HepG2 (cell line): ENCODE data around the gene JPT1. TPM values are rescaled to one million over a fixed set of nuclear protein-coding genes. Genes with fewer than 3 reads are reported as not detected.

ENCODE experiments used
- ARNT ChIP-seq: fragments of 450-650 bp; IDR thresholded peaks from 2 replicates; pipeline ENCODE4 v1.6.1; 2017
- CHCHD3 ChIP-seq: sonication (generic); formaldehyde crosslinking; IDR thresholded peaks from 2 replicates; pipeline ENCODE4 v1.8.0; 2022; ENCODE audit warnings: mild to moderate bottlenecking, missing genetic modification reagents, moderate library complexity
- DZIP1 ChIP-seq: sonication (generic); formaldehyde crosslinking; IDR thresholded peaks from 2 replicates; pipeline ENCODE4 v1.5.0; 2020; ENCODE audit warnings: mild to moderate bottlenecking, missing genetic modification reagents
- EEA1 ChIP-seq: sonication (generic); formaldehyde crosslinking; IDR thresholded peaks from 2 replicates; pipeline ENCODE4 v1.5.1; 2020; ENCODE audit warnings: mild to moderate bottlenecking, missing genetic modification reagents, borderline replicate concordance
- FLYWCH1 ChIP-seq: sonication (generic); formaldehyde crosslinking; IDR thresholded peaks from 2 replicates; pipeline ENCODE4 v1.8.1; 2023; ENCODE audit warnings: mild to moderate bottlenecking, missing genetic modification reagents
- HMGXB3 ChIP-seq: sonication (generic); formaldehyde crosslinking; IDR thresholded peaks from 2 replicates; pipeline ENCODE4 v1.4.0; 2020; ENCODE audit warnings: missing genetic modification reagents, borderline replicate concordance
- HOXA9 ChIP-seq: sonication (generic); formaldehyde crosslinking; IDR thresholded peaks from 2 replicates; pipeline ENCODE4 v1.8.1; 2022; ENCODE audit warnings: missing genetic modification reagents, mild to moderate bottlenecking, moderate library complexity, borderline replicate concordance
- KDM4B ChIP-seq: sonication (generic); formaldehyde crosslinking; IDR thresholded peaks from 2 replicates; pipeline ENCODE4 v1.4.0; 2020; ENCODE audit warnings: missing genetic modification reagents
- MAF1 ChIP-seq: sonication (generic); formaldehyde crosslinking; IDR thresholded peaks from 2 replicates; pipeline ENCODE4 v1.5.0; 2020; ENCODE audit warnings: missing genetic modification reagents, borderline replicate concordance
- NCOR1 ChIP-seq: fragments of 200-600 bp; sonication (generic); IDR thresholded peaks from 2 replicates; pipeline ENCODE4 v1.7.0; 2017; ENCODE audit warnings: antibody characterized with exemption, low read length, borderline replicate concordance
- NPAS2 ChIP-seq: sonication (generic); formaldehyde crosslinking; IDR thresholded peaks from 2 replicates; pipeline ENCODE4 v1.8.0; 2022; ENCODE audit warnings: mild to moderate bottlenecking, missing genetic modification reagents, borderline replicate concordance
- PRDM15 ChIP-seq: sonication (generic); formaldehyde crosslinking; IDR thresholded peaks from 2 replicates; pipeline ENCODE4 v1.4.0; 2020; ENCODE audit warnings: missing genetic modification reagents
- SP4 ChIP-seq: sonication (generic); formaldehyde crosslinking; IDR thresholded peaks from 2 replicates; pipeline ENCODE4 v1.8.1; 2023; ENCODE audit warnings: mild to moderate bottlenecking, missing genetic modification reagents
- ZNF891 ChIP-seq: sonication (generic); formaldehyde crosslinking; IDR thresholded peaks from 2 replicates; pipeline ENCODE4 v1.5.0; 2020; ENCODE audit warnings: mild to moderate bottlenecking, missing genetic modification reagents
- polyA plus RNA-seq, 8 experiments: library from polyadenylated mRNA; depleted of rRNA in 3 of 8; stranded (reverse) in 7 of 8; unstranded in 1 of 8; fragments of >200 nt; fragmentation: Illumina TruSeq in 4 of 8; extraction: Trizol in 4 of 8; gene quantifications; 2 replicates each; pipeline versions ENCODE4 v1.2.1 to v1.2.3, GENCODE V29; 2011 to 2016; ENCODE audit warnings: low read depth in 4 of 8, missing spikeins in 1 of 8, mixed read lengths in 1 of 8; ENCODE audit not compliant: insufficient read depth in 1 of 8
- total RNA-seq, 5 experiments: library from RNA; depleted of rRNA; stranded (reverse); fragments of >200 nt; fragmentation: Illumina TruSeq; extraction: Trizol; gene quantifications; 2 replicates each; pipeline ENCODE4 v1.2.3, GENCODE V29; 2016; ENCODE audit warnings: low read depth in 1 of 5
- TF ChIP-seq, protein P1 (sequence below): sonication (generic); formaldehyde crosslinking; IDR thresholded peaks from 2 replicates; pipeline ENCODE4 v1.8.0; 2022; ENCODE audit warnings: missing genetic modification reagents, mild to moderate bottlenecking, moderate library complexity, borderline replicate concordance

JPT1 gene
- total and polyA plus RNA-seq, 2 of the 13 experiments (the other 11 are each of a cell fraction or from before 2014, with no cell fraction given): 43.3 to 256 TPM

DNA sequence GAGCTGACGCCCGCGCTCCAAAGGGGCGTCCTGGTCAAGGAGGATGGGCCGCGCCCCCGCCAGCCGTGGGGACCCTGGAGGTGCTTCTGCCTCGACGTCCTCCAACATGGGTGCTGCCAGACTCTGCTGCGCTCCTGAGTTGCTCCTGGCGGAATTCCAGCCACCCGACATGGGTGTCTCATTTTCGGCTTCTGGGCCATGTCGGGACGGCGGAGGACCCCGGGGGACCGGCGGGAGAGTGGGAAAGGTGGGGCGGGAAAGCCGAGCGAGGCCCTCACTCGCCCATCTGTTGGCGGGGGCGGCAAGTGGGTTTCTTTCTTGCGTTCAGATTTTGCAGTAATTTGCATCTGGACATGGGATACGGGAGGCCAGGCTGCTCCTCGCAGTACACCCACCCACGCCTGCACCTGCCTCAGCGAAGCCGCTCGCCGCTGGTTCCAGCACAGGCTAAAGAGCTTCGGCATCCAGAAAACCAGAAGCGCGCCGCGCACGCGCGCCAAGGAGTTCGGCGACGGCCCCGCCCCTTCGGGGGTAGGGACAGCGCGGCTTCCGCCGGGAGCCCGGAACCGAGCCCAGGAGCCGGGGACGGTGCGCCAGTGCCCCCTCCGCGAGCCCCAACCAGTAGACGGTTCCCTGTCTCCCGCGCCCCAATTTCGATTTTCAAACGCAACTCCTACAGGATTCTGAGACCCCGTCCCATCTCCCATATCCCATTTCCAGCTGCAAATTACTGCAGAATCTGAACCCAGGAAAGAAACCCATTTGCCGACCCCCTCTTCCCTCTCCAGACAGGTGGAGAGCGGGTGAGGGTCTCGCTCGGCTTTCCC is 44.7 kb downstream of the JPT1 start, which contains the start of gene ARMC7 (continued):
- TF ChIP-seq PRDM15 (peak; percentile 79), EEA1 (CRISPR knock-in tag) (no peak; the same call in 1 of the 2 replicates), FLYWCH1 (CRISPR knock-in tag) (no peak), HOXA9 (CRISPR knock-in tag) (no peak), MAF1 (CRISPR knock-in tag) (no peak; the same call in 1 of the 2 replicates), NPAS2 (CRISPR knock-in tag) (no peak), SP4 (CRISPR knock-in tag) (peak; percentile 74), NCOR1 (no peak), CHCHD3 (CRISPR knock-in tag) (no peak), HMGXB3 (CRISPR knock-in tag) (no peak), ARNT (no peak), ZNF891 (CRISPR knock-in tag) (peak; percentile 82; the same call in 1 of the 2 replicates), KDM4B (CRISPR knock-in tag) (no peak), DZIP1 (CRISPR knock-in tag) (no peak)
- TF ChIP-seq, protein P1, sequence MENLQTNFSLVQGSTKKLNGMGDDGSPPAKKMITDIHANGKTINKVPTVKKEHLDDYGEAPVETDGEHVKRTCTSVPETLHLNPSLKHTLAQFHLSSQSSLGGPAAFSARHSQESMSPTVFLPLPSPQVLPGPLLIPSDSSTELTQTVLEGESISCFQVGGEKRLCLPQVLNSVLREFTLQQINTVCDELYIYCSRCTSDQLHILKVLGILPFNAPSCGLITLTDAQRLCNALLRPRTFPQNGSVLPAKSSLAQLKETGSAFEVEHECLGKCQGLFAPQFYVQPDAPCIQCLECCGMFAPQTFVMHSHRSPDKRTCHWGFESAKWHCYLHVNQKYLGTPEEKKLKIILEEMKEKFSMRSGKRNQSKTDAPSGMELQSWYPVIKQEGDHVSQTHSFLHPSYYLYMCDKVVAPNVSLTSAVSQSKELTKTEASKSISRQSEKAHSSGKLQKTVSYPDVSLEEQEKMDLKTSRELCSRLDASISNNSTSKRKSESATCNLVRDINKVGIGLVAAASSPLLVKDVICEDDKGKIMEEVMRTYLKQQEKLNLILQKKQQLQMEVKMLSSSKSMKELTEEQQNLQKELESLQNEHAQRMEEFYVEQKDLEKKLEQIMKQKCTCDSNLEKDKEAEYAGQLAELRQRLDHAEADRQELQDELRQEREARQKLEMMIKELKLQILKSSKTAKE (CRISPR knock-in tag): no peak
